ENCODE data around the gene TFPI2.

Gene TFPI2

GRCh38 chr7:93894966-93895640 is 4.5 kb upstream of the TFPI2 start:
- DNase-seq (ENCODE audit: low spot score) = no peak
- in situ Hi-C loops (cut with MboI; ENCODE audit: low sequenced_read_pairs, unreplicated experiment) = no loop called here
- no peak for TF ChIP-seq CTCF (IDR thresholded peaks at IDR 0.05; ENCODE audit: borderline replicate concordance, control extremely low read depth, extremely low read depth, insufficient read depth, missing control alignments)

DNA sequence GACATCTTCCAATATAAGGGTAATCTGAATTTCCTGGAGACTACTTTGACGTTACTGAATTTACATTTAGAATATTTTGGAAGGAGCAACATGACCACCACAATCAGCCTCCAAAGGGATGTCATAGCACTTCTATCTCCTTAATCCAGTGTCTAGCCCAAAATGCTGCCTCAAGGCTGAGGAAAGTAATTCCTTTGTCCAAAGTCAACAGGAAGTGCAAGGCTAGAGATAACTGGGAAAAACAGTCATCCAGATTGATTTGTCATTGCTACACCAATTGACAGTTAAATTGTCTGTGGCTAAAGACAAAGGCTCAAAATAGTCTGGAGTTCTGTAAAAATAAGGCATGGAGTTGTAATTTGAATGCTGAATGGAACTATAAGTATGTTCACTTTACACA is 3.9 kb upstream of the TFPI2 start:
- in situ Hi-C loops (cut with MboI; ENCODE audit: low sequenced_read_pairs, unreplicated experiment) = no loop called here
- no peak for DNase-seq (ENCODE audit: low spot score)
- no peak for TF ChIP-seq CTCF (IDR thresholded peaks at IDR 0.05; ENCODE audit: borderline replicate concordance, control extremely low read depth, extremely low read depth, insufficient read depth, missing control alignments)

DNA sequence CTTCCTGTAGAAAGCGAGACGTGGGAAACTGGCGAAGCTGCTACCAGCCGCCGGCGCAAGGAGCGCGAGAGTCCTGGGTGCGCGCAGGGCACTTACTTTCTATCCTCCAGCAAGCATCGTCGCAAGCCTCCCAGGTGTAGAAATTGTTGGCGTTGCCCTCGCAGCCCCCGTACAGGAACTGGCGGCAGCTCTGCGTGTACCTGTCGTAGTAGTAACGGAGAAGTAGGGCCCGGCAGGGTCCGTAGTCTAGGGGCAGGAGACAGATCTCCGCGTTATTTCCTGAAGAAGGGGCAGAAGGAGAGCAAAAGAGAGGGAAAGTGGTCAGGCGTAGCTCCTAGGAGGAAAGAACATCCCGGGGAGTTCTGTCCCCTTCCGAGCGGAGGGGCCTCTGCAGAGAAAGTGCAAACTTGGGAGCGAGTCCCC is 501 bp downstream of the TFPI2 start:
- in situ Hi-C loops (cut with MboI; ENCODE audit: low sequenced_read_pairs, unreplicated experiment) = no loop called here
- no peak for TF ChIP-seq CTCF (IDR thresholded peaks at IDR 0.05; ENCODE audit: borderline replicate concordance, control extremely low read depth, extremely low read depth, insufficient read depth, missing control alignments)

GRCh38 chr7:93889261-93889660 is 1.3 kb downstream of the TFPI2 start:
- no peak for TF ChIP-seq CTCF (IDR thresholded peaks at IDR 0.05; ENCODE audit: borderline replicate concordance, control extremely low read depth, extremely low read depth, insufficient read depth, missing control alignments)
- in situ Hi-C loops (cut with MboI; ENCODE audit: low sequenced_read_pairs, unreplicated experiment) = no loop called here
- no peak for DNase-seq (ENCODE audit: low spot score)

More for the DNA sequence above, 501 bp downstream of the TFPI2 start:
- DNase-seq (ENCODE audit: low spot score) = peak; percentile 37

DNA sequence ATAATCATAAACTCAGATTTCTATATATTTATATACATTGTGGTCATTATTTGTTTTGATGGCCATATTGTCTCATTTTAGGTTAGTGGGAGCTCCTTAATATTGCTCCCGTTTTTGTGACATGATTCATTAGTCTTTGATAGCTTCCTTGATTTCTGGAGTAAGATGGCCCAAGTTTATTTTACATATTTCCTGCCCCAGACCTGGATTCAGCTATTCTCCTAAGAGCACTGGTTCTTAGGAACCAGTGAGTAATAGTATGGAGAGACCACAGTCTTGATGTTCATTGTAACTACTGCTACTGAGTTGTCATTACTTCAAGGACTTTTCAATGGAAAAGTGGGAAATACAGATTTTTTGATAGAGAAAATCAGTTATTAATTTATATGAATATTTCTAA is 6.0 kb downstream of the TFPI2 start:
- no peak for DNase-seq (ENCODE audit: low spot score)
- in situ Hi-C loops (cut with MboI; ENCODE audit: low sequenced_read_pairs, unreplicated experiment) = no loop called here
- TF ChIP-seq CTCF (IDR thresholded peaks at IDR 0.05; ENCODE audit: borderline replicate concordance, control extremely low read depth, extremely low read depth, insufficient read depth, missing control alignments) = no peak

- DNase-seq (ENCODE audit: low spot score) = no peak
- in situ Hi-C loops (cut with MboI; ENCODE audit: low sequenced_read_pairs, unreplicated experiment) = no loop called here
- no peak for TF ChIP-seq CTCF (IDR thresholded peaks at IDR 0.05; ENCODE audit: borderline replicate concordance, control extremely low read depth, extremely low read depth, insufficient read depth, missing control alignments)
Measured at GRCh38 chr7:93883917-93884345, 6.6 kb downstream of the TFPI2 start.
